H1 (cell line): ENCODE data around the gene PPM1M. TPM values are rescaled to one million over a fixed set of nuclear protein-coding genes. Genes with fewer than 3 reads are reported as not detected.

Source experiments
- CTCF ChIA-PET: fragments of 300-600 bp; sonication (Branson Sonifier 250); formaldehyde crosslinking; loops from one replicate; lab custom pipeline; 2021; ENCODE audit not compliant: partially characterized antibody; lab: Charles Lee
- POLR2A ChIA-PET: fragments of 300-600 bp; sonication (Branson Sonifier 250); formaldehyde crosslinking; loops from one replicate; lab custom pipeline; 2021; ENCODE audit warnings: inconsistent platforms; ENCODE audit not compliant: partially characterized antibody; lab: Charles Lee
- DNase-seq, 2 experiments: peaks; one replicate each; pipeline versions ENCODE4 v3.0.0 to v3.0.0-alpha.2; 2010 to 2022; ENCODE audit warnings: low spot score in 2 of 2, low read depth in 1 of 2, mixed read lengths in 1 of 2
- FAIRE-seq: peaks from 2 replicates; lab custom pipeline; 2011; peaks lifted over from hg19 to GRCh38; lab: Jason Lieb, UNC
- H2AFZ ChIP-seq: 2 replicates; pipeline ENCODE4 v1.8.1; 2012; ENCODE audit warnings: low read length, inconsistent platforms
- H2AK5ac ChIP-seq: 2 replicates; pipeline ENCODE4 v1.6.1; 2013; ENCODE audit warnings: low read depth, low read length
- H2BK120ac ChIP-seq: replicated peaks from 2 replicates; pipeline ENCODE3; 2013; ENCODE audit warnings: low read depth, low read length, inconsistent platforms
- H2BK12ac ChIP-seq: 2 replicates; pipeline ENCODE4 v1.6.1; 2013; ENCODE audit warnings: low read depth, low read length
- H2BK15ac ChIP-seq: 2 replicates; pipeline ENCODE4 v1.6.1; 2013; ENCODE audit warnings: low read length
- H2BK20ac ChIP-seq: 2 replicates; pipeline ENCODE4 v1.6.1; 2013; ENCODE audit warnings: low read length
- H2BK5ac ChIP-seq: 2 replicates; pipeline ENCODE4 v1.6.1; 2013; ENCODE audit warnings: low read depth, low read length
- H3K14ac ChIP-seq: 2 replicates; pipeline ENCODE4 v1.6.1; 2013; ENCODE audit warnings: inconsistent platforms; ENCODE audit not compliant: insufficient read length
- H3K18ac ChIP-seq: 2 replicates; pipeline ENCODE4 v1.6.1; 2013; ENCODE audit warnings: low read length; ENCODE audit errors: extremely low read depth
- H3K23ac ChIP-seq: 2 replicates; pipeline ENCODE4 v1.6.1; 2013; ENCODE audit warnings: inconsistent platforms; ENCODE audit not compliant: insufficient read length
- H3K23me2 ChIP-seq: 2 replicates; pipeline ENCODE4 v1.6.1; 2013; ENCODE audit warnings: low read depth, low read length
- H3K27ac ChIP-seq: 2 replicates; pipeline ENCODE4 v1.6.1; 2011; ENCODE audit warnings: low read depth, low read length, inconsistent platforms
- H3K27me3 ChIP-seq, 4 experiments: replicated peaks in 1 of 4; 1 replicate in 1 of 4; 2 replicates in 3 of 4; pipeline versions ENCODE4 v1.6.1 to v1.8.1; 2011 to 2013; ENCODE audit warnings: low read length in 3 of 4, mild to moderate bottlenecking in 3 of 4, inconsistent platforms in 2 of 4, mixed read lengths in 2 of 4, moderate library complexity in 1 of 4; ENCODE audit not compliant: control insufficient read depth in 3 of 4, insufficient read depth in 3 of 4; ENCODE audit errors: extremely low read depth in 1 of 4
- H3K36me3 ChIP-seq, 4 experiments: 2 replicates each; pipeline versions ENCODE4 v1.6.1 to v1.8.1; 2011 to 2013; ENCODE audit warnings: mild to moderate bottlenecking in 4 of 4, low read length in 3 of 4, moderate library complexity in 2 of 4, control low read depth in 1 of 4, inconsistent platforms in 1 of 4; ENCODE audit not compliant: insufficient read depth in 4 of 4, control insufficient read depth in 2 of 4
- H3K4ac ChIP-seq: replicated peaks from 2 replicates; pipeline ENCODE3; 2013; ENCODE audit warnings: low read length, low read depth, mixed read lengths, inconsistent platforms; ENCODE audit not compliant: insufficient read length
- H3K4me1 ChIP-seq, 4 experiments: replicated peaks in 1 of 4; 1 replicate in 1 of 4; 2 replicates in 3 of 4; pipeline versions ENCODE4 v1.6.1 to v1.8.1; 2011 to 2013; ENCODE audit warnings: low read length in 3 of 4, inconsistent platforms in 2 of 4, mixed read lengths in 1 of 4; ENCODE audit not compliant: insufficient read depth in 4 of 4, control insufficient read depth in 3 of 4
- H3K4me2 ChIP-seq, 2 experiments: 2 replicates each; pipeline versions ENCODE4 v1.6.1 to v1.8.1; 2011 to 2013; ENCODE audit warnings: low read depth in 2 of 2, low read length in 2 of 2, control low read depth in 1 of 2, inconsistent platforms in 1 of 2, mild to moderate bottlenecking in 1 of 2; ENCODE audit not compliant: insufficient read depth in 1 of 2
- H3K4me3 ChIP-seq, 4 experiments: fragments of 200-600, 300-600 bp in 1 of 4; sonication (generic), shearing (Covaris generic), sonication (Bioruptor Twin) in 1 of 4; 2 replicates each; pipeline versions ENCODE4 v1.5.1 to v1.8.1; 2011 to 2016; ENCODE audit warnings: low read length in 4 of 4, low read depth in 3 of 4, control low read depth in 2 of 4, inconsistent platforms in 2 of 4, mild to moderate bottlenecking in 2 of 4, mixed read lengths in 1 of 4, moderate library complexity in 1 of 4; ENCODE audit not compliant: insufficient read depth in 2 of 4; ENCODE audit errors: extremely low read depth in 1 of 4
- H3K56ac ChIP-seq: replicated peaks from 2 replicates; pipeline ENCODE3; 2013; ENCODE audit warnings: low read depth, mild to moderate bottlenecking, mixed read lengths, low read length, inconsistent platforms; ENCODE audit not compliant: insufficient read length
- H3K79me1 ChIP-seq: 2 replicates; pipeline ENCODE4 v1.6.1; 2013; ENCODE audit warnings: low read depth, low read length, control low read depth
- H3K79me2 ChIP-seq, 2 experiments: 2 replicates each; pipeline versions ENCODE4 v1.6.1 to v1.8.1; 2012 to 2013; ENCODE audit warnings: low read length in 2 of 2, mild to moderate bottlenecking in 2 of 2, inconsistent platforms in 1 of 2; ENCODE audit not compliant: insufficient read depth in 2 of 2, control insufficient read depth in 1 of 2
- H3K9ac ChIP-seq, 4 experiments: replicated peaks in 1 of 4; 1 replicate in 1 of 4; 2 replicates in 3 of 4; pipeline versions ENCODE4 v1.6.1 to v1.8.1; 2011 to 2013; ENCODE audit warnings: low read depth in 3 of 4, low read length in 3 of 4, control low read depth in 2 of 4, mild to moderate bottlenecking in 2 of 4, moderate library complexity in 2 of 4, inconsistent platforms in 1 of 4; ENCODE audit errors: extremely low read depth in 1 of 4
- H3K9me3 ChIP-seq, 2 experiments: 2 replicates each; pipeline versions ENCODE4 v1.6.1 to v1.8.1; 2012 to 2013; ENCODE audit warnings: mild to moderate bottlenecking in 2 of 2, moderate library complexity in 2 of 2, control low read depth in 1 of 2, inconsistent platforms in 1 of 2, low read depth in 1 of 2, low read length in 1 of 2, mixed read lengths in 1 of 2; ENCODE audit not compliant: insufficient read depth in 2 of 2
- H4K20me1 ChIP-seq, 2 experiments: replicated peaks in 1 of 2; 2 replicates each; pipeline versions ENCODE3 to v1.8.1; 2011 to 2013; ENCODE audit warnings: inconsistent platforms in 2 of 2, low read length in 2 of 2, mild to moderate bottlenecking in 1 of 2; ENCODE audit not compliant: insufficient read depth in 2 of 2, control insufficient read depth in 1 of 2
- H4K5ac ChIP-seq: 2 replicates; pipeline ENCODE4 v1.6.1; 2013; ENCODE audit warnings: low read length, low read depth, mixed read lengths, inconsistent platforms; ENCODE audit not compliant: insufficient read length
- H4K8ac ChIP-seq: 2 replicates; pipeline ENCODE4 v1.8.0; 2013; ENCODE audit warnings: mild to moderate bottlenecking, moderate library complexity, low read length, inconsistent platforms; ENCODE audit not compliant: insufficient read depth; ENCODE audit errors: extremely low read depth
- H4K91ac ChIP-seq: replicated peaks from 2 replicates; pipeline ENCODE3; 2013; ENCODE audit warnings: low read length, mixed read lengths, inconsistent platforms; ENCODE audit not compliant: insufficient read length
- BRCA1 ChIP-seq: IDR thresholded peaks from 2 replicates; pipeline ENCODE4 v1.6.1; 2012; ENCODE audit warnings: low read depth, low read length, improper control_type of control experiment
- POLR2A ChIP-seq, 2 experiments: IDR thresholded peaks; 1 replicate in 1 of 2; 2 replicates in 1 of 2; pipeline ENCODE4 v1.6.1; 2011; ENCODE audit warnings: low read depth in 2 of 2, low read length in 2 of 2, mild to moderate bottlenecking in 2 of 2; ENCODE audit errors: control extremely low read depth in 1 of 2
- WGBS, 2 experiments: shearing (Covaris generic) in 1 of 2; methylation state at CpG; one replicate each; pipeline versions ENCODE4 v1.1.6 to v1.1.7; 2013 to 2015; ENCODE audit warnings: low lambda C conversion rate in 2 of 2, mixed read lengths in 2 of 2, inconsistent platforms in 1 of 2, low coverage in 1 of 2, missing lambda C conversion rate in 1 of 2; ENCODE audit not compliant: insufficient replicate concordance in 2 of 2, insufficient coverage in 1 of 2, insufficient read length in 1 of 2; ENCODE audit errors: extremely low coverage in 1 of 2, missing lambda C conversion rate in 1 of 2; 5-methylcytosine and 5-hydroxymethylcytosine counted together
- polyA plus RNA-seq, 7 experiments: library from polyadenylated mRNA; depleted of rRNA in 3 of 7; stranded (reverse) in 5 of 7; unstranded in 2 of 7; fragments of >200 nt in 5 of 7; fragments of 200-250 nt in 2 of 7; gene quantifications; 1 replicate in 5 of 7; 2 replicates in 1 of 7; 4 replicates in 1 of 7; pipeline versions ENCODE4 v1.2.1 to v1.2.3, GENCODE V29; 2011 to 2013; ENCODE audit warnings: missing spikeins in 2 of 7, mixed read lengths in 2 of 7
- total RNA-seq: library from RNA; stranded (reverse); fragmentation: NEBNext Ultra II Directional; extraction: Animal tissue kit (Norgen Biotek cat#: 25700); gene quantifications from 2 replicates; pipeline ENCODE4 v1.2.1, GENCODE V29; 2021

Gene PPM1M
- total and polyA plus RNA-seq, 2 of the 8 experiments (the other 6 are each of a cell fraction or from before 2014, with no cell fraction given): 5.2 to 6.3 TPM

GRCh38 chr3:52248816-52249547, 3.4 kb downstream of the PPM1M start:
- 91% methylated on average over 10 of the region's 10 CpGs; no CpG with 5 or more reads in 1 of the 2 experiments for WGBS, 2 experiments
- POLR2A ChIA-PET: interaction anchor here (0.7 to 3.8 kb wide), 9 partner anchors 9 to 49 kb away, joined by 3 to 25 read pairs (median 6); partner anchors contain the start of genes TWF2 and WDR82
- no peak for FAIRE-seq

More at GRCh38 chr3:52248816-52249547, 3.4 kb downstream of the PPM1M start:
- H3K14ac ChIP-seq: no peak overlapping the region
- H3K79me2 ChIP-seq: no peaks in the 10 kb centered on the region
- no peak for TF ChIP-seq BRCA1
- TF ChIP-seq POLR2A (IDR thresholded peaks at IDR 0.05; ENCODE audit: control extremely low read depth in 1 of 2, low read depth in 2 of 2, low read length in 2 of 2): peak in 1 of 2 experiments; percentile 48; a peak in 1 of 3 replicates
- no peak overlapping the region for H3K27ac ChIP-seq
- H4K91ac ChIP-seq: no peak overlapping the region
- H2AFZ ChIP-seq: no peak overlapping the region
- H2BK20ac ChIP-seq: no peak overlapping the region
- H2AK5ac ChIP-seq: no peak overlapping the region
- peaks cover 2 to 30% (median 6%) of the 10 kb centered on the region in 4 experiments; a peak in 5 of 8 replicates for H3K36me3 ChIP-seq
- H3K18ac ChIP-seq: no peak overlapping the region
- no peak overlapping the region for H2BK120ac ChIP-seq
- no peak overlapping the region for H3K4ac ChIP-seq
- no peak overlapping the region for H2BK15ac ChIP-seq
- H3K9ac ChIP-seq: no peak overlapping the region
- H4K5ac ChIP-seq: no peak overlapping the region
- no peak overlapping the region for H3K4me3 ChIP-seq
- H3K23me2 ChIP-seq: peaks cover 10% of the 10 kb centered on the region
- no peaks in the 10 kb centered on the region for H3K79me1 ChIP-seq
- no peaks in the 10 kb centered on the region for H3K9me3 ChIP-seq
- no peak overlapping the region for H3K23ac ChIP-seq
- H3K4me2 ChIP-seq: no peak overlapping the region
- no peak overlapping the region for H3K56ac ChIP-seq
- peaks cover 5 to 21% of the 10 kb centered on the region in 2 experiments for H4K20me1 ChIP-seq
- H2BK5ac ChIP-seq: no peak overlapping the region; the same call in 1 of the 2 replicates
- H4K8ac ChIP-seq: no peak overlapping the region
- DNase-seq: no peak
- H3K4me1 ChIP-seq: peaks cover 0 to 13% (median 10%) of the 10 kb centered on the region in 4 experiments; a peak in 6 of 7 replicates
- CTCF ChIA-PET: interaction anchor here (0.5 to 17.7 kb wide), 15 partner anchors 9 to 142 kb away, joined by 3 to 126 read pairs (median 7); no protein-coding TSS in a partner anchor
- H2BK12ac ChIP-seq: no peak overlapping the region
- peaks cover 6 to 31% (median 20%) of the 10 kb centered on the region in 4 experiments; a peak in 6 of 7 replicates for H3K27me3 ChIP-seq
